Prostate gland (tissue), 2 donors: ENCODE data around the gene ZC3H12A. TPM values are rescaled to one million over a fixed set of nuclear protein-coding genes. Genes with fewer than 3 reads are reported as not detected.

Source experiments
- DNase-seq: peaks from one replicate; pipeline ENCODE4 v3.0.0-alpha.2; 2019; ENCODE audit warnings: low spot score
- H3K27ac ChIP-seq, 2 donors: fragments of 200-600 bp; sonication (generic); 2 replicates each; pipeline ENCODE4 v1.5.1; 2017 to 2019
- H3K27me3 ChIP-seq: fragments of 200-600 bp; sonication (generic); replicated peaks from 2 replicates; pipeline ENCODE4 v1.5.1; 2019; ENCODE audit not compliant: insufficient read depth
- H3K36me3 ChIP-seq, 2 donors: fragments of 200-600 bp; sonication (generic); 1 replicate in 1 of 2; 2 replicates in 1 of 2; pipeline versions ENCODE4 v1.5.1 to v1.8.1; 2017 to 2019
- H3K4me1 ChIP-seq: fragments of 200-600 bp; sonication (generic); replicated peaks from 2 replicates; pipeline ENCODE4 v1.5.1; 2019
- H3K4me3 ChIP-seq, 2 donors: fragments of 200-600 bp; sonication (generic); 2 replicates each; pipeline ENCODE4 v1.5.1; 2017 to 2019
- H3K9me3 ChIP-seq: fragments of 200-600 bp; sonication (generic); 2 replicates; pipeline ENCODE4 v1.5.1; 2017
- CTCF ChIP-seq, 4 experiments: fragments of 200-600 bp in 2 of 4; fragments of 450-650 bp in 2 of 4; sonication (generic) in 2 of 4; IDR thresholded peaks; 1 replicate in 3 of 4; 2 replicates in 1 of 4; pipeline ENCODE4 v1.5.1; 2016 to 2019; ENCODE audit warnings: antibody characterized with exemption in 4 of 4, mild to moderate bottlenecking in 2 of 4, moderate library complexity in 2 of 4
- POLR2A ChIP-seq: fragments of 450-650 bp; IDR thresholded peaks from one replicate; pipeline ENCODE4 v1.6.1; 2016; ENCODE audit warnings: antibody characterized with exemption, mild to moderate bottlenecking
- POLR2AphosphoS5 ChIP-seq: sonication (generic); formaldehyde crosslinking; IDR thresholded peaks from one replicate; pipeline ENCODE4 v1.6.1; 2017; ENCODE audit warnings: antibody characterized with exemption
- WGBS: methylation state at CpG from one replicate; pipeline ENCODE4 v1.1.5; 2018; 5-methylcytosine and 5-hydroxymethylcytosine counted together
- intact Hi-C: fragments of 100-400 bp; cut with DNase I; formaldehyde crosslinking; loops from one replicate; pipeline ENCODE4 v1.14.2; 2022
- total RNA-seq, 2 donors: library from RNA; depleted of rRNA; stranded (reverse); fragments of >200 nt; gene quantifications; one replicate each; pipeline ENCODE4 v1.1.0, GENCODE V29; 2016

The ZC3H12A gene
- total RNA-seq, 2 donors from 2014 or later = 74.4 to 97.1 TPM

GRCh38 chr1:37478451-37478881 lies 4.1 kb downstream of the ZC3H12A start:
- peaks cover 39 to 47% of the 10 kb centered on the region in 2 donors for H3K36me3 ChIP-seq
- H3K4me1 ChIP-seq = peaks cover 30% of the 10 kb centered on the region
- intact Hi-C loops = no loop called here
- no peak for DNase-seq
- 83% methylated on average over 8 of the region's 8 CpGs for WGBS
- no peaks in the 10 kb centered on the region for H3K9me3 ChIP-seq
- peak overlapping the region; percentile 89 to 94 for H3K4me3 ChIP-seq
- no peak for TF ChIP-seq POLR2A
- no peak for TF ChIP-seq POLR2AphosphoS5
- no peak for TF ChIP-seq CTCF (IDR thresholded peaks at IDR 0.05)
- H3K27me3 ChIP-seq = no peaks in the 10 kb centered on the region
- H3K27ac ChIP-seq = peak overlapping the region; percentile 94 to 97

DNA sequence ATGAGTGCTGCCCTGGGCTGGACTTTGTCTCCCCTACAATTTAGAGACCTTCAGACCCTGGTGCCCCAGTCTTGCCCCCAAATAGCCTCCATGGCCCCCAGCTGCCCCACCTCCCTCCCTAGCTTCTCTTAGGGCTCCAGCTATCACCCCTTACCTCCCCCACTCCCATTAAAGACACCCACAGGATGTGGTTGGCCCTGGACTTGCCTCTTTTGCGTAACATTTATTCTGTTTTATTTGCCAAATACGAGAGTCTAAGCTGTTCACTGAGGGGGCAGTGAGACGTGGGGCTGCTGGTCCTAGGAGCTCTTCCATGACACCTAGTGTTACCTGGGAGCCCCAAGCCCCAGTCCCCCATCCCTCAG lies 4.5 kb downstream of the ZC3H12A start:
- H3K4me3 ChIP-seq = peak overlapping the region; percentile 89 to 94
- DNase-seq = no peak
- intact Hi-C loops = no loop called here
- H3K27me3 ChIP-seq = no peaks in the 10 kb centered on the region
- peaks cover 31% of the 10 kb centered on the region for H3K4me1 ChIP-seq
- peaks cover 42 to 48% of the 10 kb centered on the region in 2 donors for H3K36me3 ChIP-seq
- H3K27ac ChIP-seq = peak overlapping the region; percentile 94 to 97
- no peak for TF ChIP-seq CTCF (IDR thresholded peaks at IDR 0.05)
- TF ChIP-seq POLR2AphosphoS5 = no peak
- no peak for TF ChIP-seq POLR2A
- no peaks in the 10 kb centered on the region for H3K9me3 ChIP-seq
- WGBS = 18% methylated on average over 3 of the region's 3 CpGs

DNA sequence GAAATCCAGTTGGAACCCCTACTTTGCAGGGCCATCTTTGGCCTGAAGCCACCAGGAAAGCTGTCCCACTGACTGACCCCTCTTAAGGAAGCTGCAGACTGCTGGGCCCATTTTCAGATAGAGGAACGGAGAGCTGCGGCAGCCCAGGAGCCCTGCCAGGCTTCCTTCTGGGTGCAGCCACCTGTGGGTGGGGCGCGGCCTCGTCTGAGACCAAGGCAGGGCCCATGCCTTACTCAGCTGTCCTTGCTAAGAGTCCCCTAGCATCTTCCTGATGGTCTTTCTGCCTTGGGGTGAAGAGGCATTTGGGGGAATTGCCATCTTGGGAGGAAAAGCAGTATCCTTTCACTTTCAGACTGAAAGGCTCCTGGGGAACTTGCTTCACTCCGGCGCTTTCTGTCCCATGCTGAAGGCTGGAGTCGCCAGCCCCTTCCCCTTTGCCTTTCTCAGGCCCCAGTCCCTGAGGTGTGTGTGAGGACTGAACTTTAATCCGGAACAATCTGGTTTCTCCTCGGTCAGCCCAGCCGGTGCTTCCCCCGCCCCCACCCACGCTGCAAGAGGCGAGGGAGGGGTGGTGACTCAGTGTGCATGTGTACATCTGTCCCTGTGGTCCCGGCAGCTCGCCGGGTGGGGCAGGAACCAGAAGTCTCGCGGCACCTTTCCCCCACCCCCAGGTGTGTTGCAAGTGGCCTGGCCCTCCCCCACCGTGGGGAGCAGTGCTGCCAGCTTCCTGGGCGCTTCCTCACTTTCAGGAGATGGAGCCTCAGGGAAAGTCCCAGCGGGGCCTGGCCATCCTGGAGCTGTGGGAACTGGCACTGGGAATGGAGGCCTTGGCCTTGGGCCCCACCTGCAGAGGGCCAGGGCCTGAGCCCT lies 5.1 kb downstream of the ZC3H12A start:
- no peaks in the 10 kb centered on the region for H3K9me3 ChIP-seq
- peak overlapping the region; percentile 94 to 97 for H3K27ac ChIP-seq
- H3K4me3 ChIP-seq = peak overlapping the region; percentile 89 to 94
- DNase-seq = peak; percentile 94
- intact Hi-C loops = no loop called here
- peaks cover 42 to 48% of the 10 kb centered on the region in 2 donors for H3K36me3 ChIP-seq
- peaks cover 37% of the 10 kb centered on the region for H3K4me1 ChIP-seq
- TF ChIP-seq POLR2A (peak; percentile 69), CTCF (IDR thresholded peaks at IDR 0.05) (no peak), POLR2AphosphoS5 (peak; percentile 95)
- no peaks in the 10 kb centered on the region for H3K27me3 ChIP-seq
- WGBS = 14% methylated on average over 22 of the region's 22 CpGs

GRCh38 chr1:37480125-37480466 lies 5.7 kb downstream of the ZC3H12A start:
- intact Hi-C loops = no loop called here
- Histone ChIP-seq H3K4me3 (peak overlapping the region; percentile 89 to 94), H3K9me3 (no peaks in the 10 kb centered on the region), H3K4me1 (peaks cover 41% of the 10 kb centered on the region), H3K27me3 (no peaks in the 10 kb centered on the region), H3K36me3 (peaks cover 42 to 48% of the 10 kb centered on the region in 2 donors), H3K27ac (peak overlapping the region; percentile 94 to 97)
- 65% methylated on average over 4 of the region's 5 CpGs for WGBS
- DNase-seq = no peak
- TF ChIP-seq CTCF (IDR thresholded peaks at IDR 0.05) (no peak), POLR2AphosphoS5 (no peak), POLR2A (no peak)
